K562 (cell line): Measurements from ENCODE around the gene GDF15. TPM values are rescaled to one million over a fixed set of nuclear protein-coding genes. Genes with fewer than 3 reads are reported as not detected.
A peak's percentile ranks its signal among the peaks of the same experiment; 100 is the strongest.

Experiments used
- ATAC-seq: fragments of 200-7000 bp; cut with Tn5 transposase; 3 replicates; pipeline ENCODE4 v1.9.1; 2020; ENCODE audit warnings: moderate library complexity
- BruUV-seq: library from RNA; stranded (reverse); fragments of 400-500 nt; replicated peaks from 2 replicates; lab custom pipeline; 2021; lab: Mats Ljungman, UMichigan
- CTCF ChIA-PET: fragments of 300-600 bp; formaldehyde crosslinking; extraction: SDS; loops from one replicate; lab custom pipeline; 2021; ENCODE audit warnings: low intra/inter-chr PET ratio; lab: Yijun Ruan, JAX
- POLR2A ChIA-PET: fragments of 300-600, 350-650 bp; sonication (Branson Sonifier 250); formaldehyde crosslinking; extraction: SDS; loops from one replicate; lab custom pipeline; 2021; ENCODE audit warnings: antibody characterized with exemption, inconsistent platforms; lab: Yijun Ruan, JAX
- DNase-seq, 4 experiments: peaks; one replicate each; pipeline versions ENCODE4 v3.0.0 to v3.0.0-alpha.2; 2011 to 2018; ENCODE audit warnings: low spot score in 3 of 4, mixed read lengths in 3 of 4; ENCODE audit errors: extremely low read depth in 1 of 4
- FAIRE-seq: peaks from 2 replicates; lab custom pipeline; 2011; peaks lifted over from hg19 to GRCh38; lab: Jason Lieb, UNC
- H2AFZ ChIP-seq: 2 replicates; pipeline ENCODE4 v1.6.0; 2011; ENCODE audit warnings: low read depth, low read length, control low read depth, inconsistent platforms
- H3K27ac ChIP-seq: fragments of 200-600 bp; 3 replicates; pipeline ENCODE4 v1.8.0; 2011; ENCODE audit warnings: low read depth, mild to moderate bottlenecking, control low read depth, inconsistent platforms, low read length, moderate library complexity, mixed read lengths; ENCODE audit errors: extremely low read depth
- H3K27me3 ChIP-seq, 2 experiments: fragments of 300-600 bp in 1 of 2; 2 replicates in 1 of 2; 3 replicates in 1 of 2; pipeline versions ENCODE4 v1.6.0 to v1.8.0; 2011; ENCODE audit warnings: inconsistent platforms in 2 of 2, low read length in 2 of 2, mild to moderate bottlenecking in 1 of 2, mixed read lengths in 1 of 2, moderate library complexity in 1 of 2; ENCODE audit not compliant: control insufficient read depth in 2 of 2, insufficient read depth in 2 of 2
- H3K36me3 ChIP-seq: fragments of 300-600 bp; 3 replicates; pipeline ENCODE4 v1.8.0; 2011; ENCODE audit warnings: mild to moderate bottlenecking, low read length, inconsistent platforms; ENCODE audit not compliant: control insufficient read depth, insufficient read depth
- H3K4me1 ChIP-seq, 2 experiments: fragments of 200-600 bp in 1 of 2; replicated peaks in 1 of 2; 2 replicates in 1 of 2; 3 replicates in 1 of 2; pipeline versions ENCODE4 v1.5.1 to v1.8.0; 2011; ENCODE audit warnings: inconsistent platforms in 2 of 2, low read length in 2 of 2, mild to moderate bottlenecking in 1 of 2, mixed read lengths in 1 of 2, moderate library complexity in 1 of 2; ENCODE audit not compliant: control insufficient read depth in 2 of 2, insufficient read depth in 2 of 2
- H3K4me2 ChIP-seq: 2 replicates; pipeline ENCODE4 v1.6.1; 2011; ENCODE audit warnings: low read length, control low read depth, inconsistent platforms, mixed read lengths; ENCODE audit not compliant: insufficient read depth
- H3K4me3 ChIP-seq: fragments of 200-600 bp; sonication (generic), shearing (Covaris generic); 2 replicates; pipeline ENCODE4 v1.5.1; 2016; ENCODE audit warnings: control low read depth, inconsistent platforms
- H3K79me2 ChIP-seq: fragments of 200-600 bp; 3 replicates; pipeline ENCODE4 v1.8.0; 2011; ENCODE audit warnings: low read length, inconsistent platforms; ENCODE audit not compliant: control insufficient read depth, insufficient read depth
- H3K9ac ChIP-seq, 2 experiments: 2 replicates each; pipeline versions ENCODE4 v1.6.0 to v1.6.1; 2011; ENCODE audit warnings: low read depth in 2 of 2, low read length in 2 of 2, control low read depth in 1 of 2, inconsistent platforms in 1 of 2, mild to moderate bottlenecking in 1 of 2, mixed read lengths in 1 of 2; ENCODE audit not compliant: insufficient read depth in 1 of 2
- H3K9me1 ChIP-seq: one replicate; pipeline ENCODE4 v1.6.0; 2011; ENCODE audit warnings: inconsistent platforms, mild to moderate bottlenecking, low read length, moderate library complexity; ENCODE audit not compliant: control insufficient read depth, insufficient read depth
- H3K9me3 ChIP-seq: replicated peaks from 2 replicates; pipeline ENCODE4 v1.5.1; 2011; ENCODE audit warnings: low read depth, low read length, inconsistent platforms; ENCODE audit not compliant: control insufficient read depth, insufficient read depth
- H4K20me1 ChIP-seq: replicated peaks from 2 replicates; pipeline ENCODE4 v1.6.1; 2011; ENCODE audit warnings: low read length, inconsistent platforms, mixed read lengths; ENCODE audit not compliant: control insufficient read depth, insufficient read depth
- ILF3 ChIP-seq: fragments of 450-650 bp; IDR thresholded peaks from 2 replicates; pipeline ENCODE4 v1.6.1; 2018; ENCODE audit warnings: antibody characterized with exemption, mild to moderate bottlenecking, moderate library complexity, borderline replicate concordance
- MLX ChIP-seq, 2 experiments: fragments of 450-650 bp in 1 of 2; sonication (generic) in 1 of 2; formaldehyde crosslinking; conservative IDR thresholded peaks; 2 replicates each; pipeline versions ENCODE4 v1.4.0 to v1.8.1; 2020 to 2022; ENCODE audit warnings: mild to moderate bottlenecking in 1 of 2, missing genetic modification reagents in 1 of 2
- RBM22 ChIP-seq: fragments of 200-400 bp; formaldehyde crosslinking; IDR thresholded peaks from 2 replicates; pipeline ENCODE4 v1.6.1; 2018; ENCODE audit warnings: low read length, low read depth; ENCODE audit not compliant: poor library complexity, severe bottlenecking
- SREBF2 ChIP-seq: sonication (generic); formaldehyde crosslinking; IDR thresholded peaks from 2 replicates; pipeline ENCODE4 v1.4.0; 2020; ENCODE audit warnings: mild to moderate bottlenecking, missing genetic modification reagents
- ZBTB5 ChIP-seq: fragments of 450-650 bp; IDR thresholded peaks from 2 replicates; pipeline ENCODE4 v1.6.1; 2017; ENCODE audit warnings: antibody characterized with exemption
- ZNF512 ChIP-seq: IDR thresholded peaks from 2 replicates; pipeline ENCODE4 v1.6.1; 2016; ENCODE audit warnings: missing genetic modification characterization, missing compliant biosample characterization
- ZNF586 ChIP-seq: fragments of 450-650 bp; formaldehyde crosslinking; conservative IDR thresholded peaks from 2 replicates; pipeline ENCODE4 v1.4.0; 2020; ENCODE audit warnings: mild to moderate bottlenecking, moderate library complexity
- WGBS: fragments of 100-300 bp; shearing (Covaris generic); methylation state at CpG from one replicate; pipeline ENCODE4 v1.1.6; 2016; ENCODE audit warnings: low coverage, mixed read lengths; ENCODE audit not compliant: insufficient coverage; ENCODE audit errors: missing lambda C conversion rate; 5-methylcytosine and 5-hydroxymethylcytosine counted together
- in situ Hi-C: fragments of 300-500 bp; cut with MboI; formaldehyde crosslinking; loops from 4 replicates; pipeline ENCODE4 v1.15.0; 2018; ENCODE audit warnings: inconsistent platforms, mixed read lengths
- intact Hi-C: fragments of 100-400 bp; cut with micrococcal nuclease; formaldehyde crosslinking; loops from 2 replicates; pipeline ENCODE4 v1.14.2; 2022
- polyA plus RNA-seq, 8 experiments: library from polyadenylated mRNA; depleted of rRNA in 4 of 8; stranded (reverse) in 5 of 8; unstranded in 3 of 8; fragments of >200 nt; fragmentation: Nextera tagmentation in 2 of 8; fragmentation: Illumina TruSeq in 1 of 8; extraction: Ambion mirVana in 2 of 8; extraction: Trizol in 1 of 8; gene quantifications; 2 replicates each; pipeline versions ENCODE4 v1.2.1 to v1.2.3, GENCODE V29; 2011 to 2014; ENCODE audit warnings: inconsistent platforms in 1 of 8, missing spikeins in 1 of 8
- total RNA-seq, 7 experiments: library from RNA; depleted of rRNA in 6 of 7; stranded (reverse); fragments of >200 nt in 6 of 7; fragmentation: Illumina TruSeq in 2 of 7; extraction: Trizol in 2 of 7; gene quantifications; 2 replicates each; pipeline versions ENCODE4 v1.2.1 to v1.2.3, GENCODE V29; 2011 to 2021; ENCODE audit warnings: low replicate concordance in 1 of 7

GDF15 gene
- total and polyA plus RNA-seq, 9 of the 15 experiments (the other 6 are each of a cell fraction or from before 2014, with no cell fraction given): 2.3 to 82.4 (median 12.5) TPM

- Histone ChIP-seq H3K4me1 (peaks cover 33 to 56% of the 10 kb centered on the region in 2 experiments), H3K79me2 (peaks cover 32% of the 10 kb centered on the region), H3K27me3 (no peaks in the 10 kb centered on the region), H3K27ac (no peak overlapping the region), H3K4me2 (no peak overlapping the region)
- in situ Hi-C loops: no loop called here
- WGBS: 55% methylated on average over 7 of the region's 7 CpGs
- no TSS peak for BruUV-seq
- CTCF ChIA-PET: no interaction called here
- TF ChIP-seq ZNF586: no peak
- TF ChIP-seq ZNF512 (tag): no peak
- TF ChIP-seq SREBF2: no peak
- TF ChIP-seq ILF3: no peak
- TF ChIP-seq RBM22: no peak
- no peak for TF ChIP-seq ZBTB5
- TF ChIP-seq MLX (CRISPR knock-in tag; conservative IDR thresholded peaks at IDR 0.05): no peak
- TF ChIP-seq, all 486 proteins: peak for 0
- no peak for DNase-seq
- intact Hi-C loops: loop anchor here (5.0 kb wide), 1 partner anchor 37 kb away; no protein-coding TSS in a partner anchor
- H4K20me1 ChIP-seq: peaks cover 19% of the 10 kb centered on the region
- peaks cover 27% of the 10 kb centered on the region; the same call in 2 of the 3 replicates for H3K36me3 ChIP-seq
- H2AFZ ChIP-seq: 0 out of 2 replicates have a peak overlapping the region, but pooled peaks have one; percentile 78
- no peak for FAIRE-seq
- no peak overlapping the region for H3K4me3 ChIP-seq
- H3K9ac ChIP-seq: no peak overlapping the region
- no peak for ATAC-seq
- POLR2A ChIA-PET: interaction anchor here (0.6 to 6.6 kb wide), 4 partner anchors 10 to 105 kb away, joined by 3 to 207 read pairs (median 42); no protein-coding TSS in a partner anchor
- no peaks in the 10 kb centered on the region for H3K9me1 ChIP-seq
- no peaks in the 10 kb centered on the region for H3K9me3 ChIP-seq
Measured at GRCh38 chr19:18384775-18385174, 1.2 kb upstream of the GDF15 start.
